WTC11 (cell line): Measurements from ENCODE around the gene RAPGEF1. TPM values are rescaled to one million over a fixed set of nuclear protein-coding genes. Genes with fewer than 3 reads are reported as not detected.
"Not testable (repeated sequence)": the region's sequence is repeated elsewhere in the genome, so short reads cannot be mapped to it uniquely, and the experiment has no call there.

Source experiments
- ATAC-seq: fragments of 200-7000 bp; cut with Tn5 transposase; 2 replicates; pipeline ENCODE4 v1.10.0; 2021; ENCODE audit warnings: mild to moderate bottlenecking, moderate library complexity
- CTCF ChIA-PET: fragments of 300-600 bp; sonication (Branson Sonifier 250); formaldehyde crosslinking; loops from one replicate; lab custom pipeline; 2021; ENCODE audit warnings: antibody characterized with exemption; lab: Charles Lee
- POLR2A ChIA-PET: fragments of 350-600 bp; sonication (Branson Sonifier 250); formaldehyde crosslinking; loops from one replicate; lab custom pipeline; 2021; ENCODE audit warnings: antibody characterized with exemption; lab: Charles Lee
- DNase-seq: peaks from one replicate; pipeline ENCODE4 v3.0.0; 2021; ENCODE audit warnings: low spot score
- H3K27ac Mint-ChIP-seq: 2 replicates; pipeline ENCODE4 v1.8.0; 2021; ENCODE audit warnings: mixed read lengths
- H3K27me3 Mint-ChIP-seq: 2 replicates; pipeline ENCODE4 v1.8.0; 2021; ENCODE audit warnings: low read depth, mild to moderate bottlenecking, moderate library complexity, mixed read lengths
- H3K36me3 Mint-ChIP-seq: 2 replicates; pipeline ENCODE4 v1.8.0; 2021; ENCODE audit warnings: mixed read lengths
- H3K4me1 Mint-ChIP-seq: 2 replicates; pipeline ENCODE4 v1.8.0; 2022; ENCODE audit warnings: mixed read lengths
- H3K4me3 Mint-ChIP-seq: 2 replicates; pipeline ENCODE4 v1.8.0; 2021; ENCODE audit warnings: mild to moderate bottlenecking, moderate library complexity, mixed read lengths
- H3K9me3 Mint-ChIP-seq: 2 replicates; pipeline ENCODE4 v1.8.0; 2021; ENCODE audit warnings: mixed read lengths
- ATF1 ChIP-seq: sonication (generic); formaldehyde crosslinking; IDR thresholded peaks from 2 replicates; pipeline ENCODE4 v1.8.1; 2023; ENCODE audit warnings: mild to moderate bottlenecking, moderate library complexity, missing genetic modification reagents
- ATF2 ChIP-seq: sonication (generic); formaldehyde crosslinking; IDR thresholded peaks from 2 replicates; pipeline ENCODE4 v1.8.1; 2022; ENCODE audit warnings: low read depth, missing genetic modification reagents, borderline replicate concordance
- ATF6 ChIP-seq: sonication (generic); formaldehyde crosslinking; IDR thresholded peaks from 2 replicates; pipeline ENCODE4 v1.8.1; 2023; ENCODE audit warnings: mild to moderate bottlenecking, missing genetic modification reagents
- CBFB ChIP-seq: sonication (generic); formaldehyde crosslinking; IDR thresholded peaks from 2 replicates; pipeline ENCODE4 v1.8.1; 2022; ENCODE audit warnings: mild to moderate bottlenecking, low read depth, missing genetic modification reagents
- CTCF ChIP-seq: fragments of 200-600 bp; IDR thresholded peaks from 2 replicates; pipeline ENCODE4 v1.8.0; 2022; ENCODE audit warnings: antibody characterized with exemption
- E2F4 ChIP-seq: sonication (generic); formaldehyde crosslinking; IDR thresholded peaks from 2 replicates; pipeline ENCODE4 v1.8.1; 2022; ENCODE audit warnings: low read depth, mild to moderate bottlenecking, moderate library complexity, missing genetic modification reagents, borderline replicate concordance
- ERG ChIP-seq: fragments of 250-450 bp; sonication (Bioruptor Pico); IDR thresholded peaks from 2 replicates; pipeline ENCODE4 v1.8.0; 2021; ENCODE audit warnings: mild to moderate bottlenecking
- ETV6 ChIP-seq: sonication (generic); formaldehyde crosslinking; IDR thresholded peaks from 2 replicates; pipeline ENCODE4 v1.8.1; 2022; ENCODE audit warnings: mild to moderate bottlenecking, missing genetic modification reagents
- FOXJ3 ChIP-seq: sonication (generic); formaldehyde crosslinking; IDR thresholded peaks from 2 replicates; pipeline ENCODE4 v1.9.0; 2021; ENCODE audit warnings: missing genetic modification reagents, mild to moderate bottlenecking, borderline replicate concordance
- GABPB1 ChIP-seq: sonication (generic); formaldehyde crosslinking; IDR thresholded peaks from 2 replicates; pipeline ENCODE4 v1.8.1; 2023; ENCODE audit warnings: mild to moderate bottlenecking, missing genetic modification reagents
- GRHL2 ChIP-seq: fragments of 250-450 bp; sonication (Bioruptor Pico); IDR thresholded peaks from 2 replicates; pipeline ENCODE4 v1.8.0; 2022; ENCODE audit warnings: mild to moderate bottlenecking, moderate library complexity; ENCODE audit not compliant: insufficient replicate concordance, severe bottlenecking
- NFYB ChIP-seq: sonication (generic); formaldehyde crosslinking; conservative IDR thresholded peaks from 2 replicates; pipeline ENCODE4 v1.8.0; 2022; ENCODE audit warnings: low read depth, missing genetic modification reagents
- OVOL2 ChIP-seq: fragments of 250-450 bp; sonication (Bioruptor Pico); IDR thresholded peaks from 2 replicates; pipeline ENCODE4 v1.9.0; 2021; ENCODE audit warnings: mild to moderate bottlenecking, borderline replicate concordance
- PRRX2 ChIP-seq: fragments of 250-450 bp; sonication (Bioruptor Pico); IDR thresholded peaks from 2 replicates; pipeline ENCODE4 v1.8.0; 2021; ENCODE audit warnings: mild to moderate bottlenecking
- SMAD3 ChIP-seq: sonication (generic); formaldehyde crosslinking; IDR thresholded peaks from 2 replicates; pipeline ENCODE4 v1.8.0; 2022; ENCODE audit warnings: missing genetic modification reagents, mild to moderate bottlenecking, borderline replicate concordance
- ZBTB21 ChIP-seq: sonication (generic); formaldehyde crosslinking; IDR thresholded peaks from 2 replicates; pipeline ENCODE4 v1.8.1; 2023; ENCODE audit warnings: mild to moderate bottlenecking, missing genetic modification reagents, borderline replicate concordance
- total RNA-seq: library from RNA; stranded (reverse); gene quantifications from 3 replicates; pipeline ENCODE4 v1.2.3, GENCODE V29; 2021

RAPGEF1 gene
- total RNA-seq, 1 experiment from 2014 or later, result 66.2 TPM

GRCh38 chr9:131552030-131552429 is 187.8 kb downstream of the RAPGEF1 start (continued):
- TF ChIP-seq GABPB1 (CRISPR knock-in tag) (no peak), ATF6 (CRISPR knock-in tag) (no peak), E2F4 (CRISPR knock-in tag) (no peak), ERG (CRISPR knock-in tag) (no peak), OVOL2 (no peak), ATF2 (CRISPR knock-in tag) (no peak), CBFB (CRISPR knock-in tag) (no peak), GRHL2 (CRISPR knock-in tag) (no peak)

- H3K36me3 Mint-ChIP-seq, result peaks cover 22% of the 10 kb centered on the region
- POLR2A ChIA-PET, DNase-seq, H3K4me3 Mint-ChIP-seq, ATAC-seq, H3K27ac Mint-ChIP-seq, CTCF ChIA-PET: not testable (repeated sequence)
- peaks cover 10% of the 10 kb centered on the region for H3K4me1 Mint-ChIP-seq
- peaks cover 87% of the 10 kb centered on the region for H3K27me3 Mint-ChIP-seq
- H3K9me3 Mint-ChIP-seq, result peaks cover 35% of the 10 kb centered on the region
Observed at GRCh38 chr9:131550465-131550864, 189.4 kb downstream of the RAPGEF1 start.

- H3K27me3 Mint-ChIP-seq, result peaks cover 89% of the 10 kb centered on the region
- ATAC-seq, DNase-seq, H3K4me1 Mint-ChIP-seq, CTCF ChIA-PET, H3K4me3 Mint-ChIP-seq, H3K27ac Mint-ChIP-seq, POLR2A ChIA-PET: not testable (repeated sequence)
- peaks cover 25% of the 10 kb centered on the region for H3K36me3 Mint-ChIP-seq
- peaks cover 40% of the 10 kb centered on the region for H3K9me3 Mint-ChIP-seq
Observed at GRCh38 chr9:131549186-131549585, 190.7 kb downstream of the RAPGEF1 start.

GRCh38 chr9:131546336-131547084 is 193.4 kb downstream of the RAPGEF1 start:
- no peak overlapping the region for H3K27ac Mint-ChIP-seq

More at GRCh38 chr9:131546336-131547084, 193.4 kb downstream of the RAPGEF1 start:
- DNase-seq (peak; percentile 69), ATAC-seq (peak; percentile 45)
- H3K9me3 Mint-ChIP-seq, result peaks cover 53% of the 10 kb centered on the region
- no peak for TF ChIP-seq ETV6
- no peak for TF ChIP-seq PRRX2 (CRISPR knock-in tag)
- no peak for TF ChIP-seq SMAD3 (CRISPR knock-in tag)
- TF ChIP-seq CTCF, result no peak
- no peak for TF ChIP-seq ATF1 (CRISPR knock-in tag)
- TF ChIP-seq ZBTB21, result no peak
- TF ChIP-seq NFYB (CRISPR knock-in tag), result no peak
- no peak for TF ChIP-seq FOXJ3 (CRISPR knock-in tag)
- peaks cover 7% of the 10 kb centered on the region for H3K4me1 Mint-ChIP-seq
- peaks cover 79% of the 10 kb centered on the region for H3K27me3 Mint-ChIP-seq
- CTCF ChIA-PET, result interaction anchor here (0.6 to 2.0 kb wide), 14 partner anchors 11 to 328 kb away, joined by 3 to 11 read pairs (median 3); no protein-coding TSS in a partner anchor
- H3K4me3 Mint-ChIP-seq, result peak overlapping the region; percentile 68
- POLR2A ChIA-PET, result interaction anchor here (0.9 to 1.7 kb wide), 3 partner anchors 8 to 12 kb away, joined by 3 to 4 read pairs (median 3); no protein-coding TSS in a partner anchor
- H3K36me3 Mint-ChIP-seq, result peaks cover 41% of the 10 kb centered on the region
